MG63 (cell line): ENCODE measurements around the gene TBC1D17. TPM values are rescaled to one million over a fixed set of nuclear protein-coding genes. Genes with fewer than 3 reads are reported as not detected.
A peak's percentile ranks its signal among the peaks of the same experiment; 100 is the strongest.
"Not testable (repeated sequence)": the region's sequence is repeated elsewhere in the genome, so short reads cannot be mapped to it uniquely, and the experiment has no call there.

ENCODE experiments used
- DNase-seq: peaks from one replicate; pipeline ENCODE4 v3.0.0-alpha.2; 2020
- H3K27me3 ChIP-seq: fragments of 250-450 bp; sonication (Bioruptor Pico); 2 replicates; pipeline ENCODE4 v1.5.1; 2020; ENCODE audit warnings: mild to moderate bottlenecking, moderate library complexity
- H3K36me3 ChIP-seq: fragments of 250-450 bp; sonication (Bioruptor Pico); 2 replicates; pipeline ENCODE4 v1.5.1; 2020; ENCODE audit warnings: mild to moderate bottlenecking, moderate library complexity
- H3K4me3 ChIP-seq: fragments of 250-450 bp; sonication (Bioruptor Pico); 2 replicates; pipeline ENCODE4 v1.5.1; 2020; ENCODE audit warnings: mild to moderate bottlenecking, moderate library complexity
- H3K9me3 ChIP-seq: fragments of 250-450 bp; sonication (Bioruptor Pico); 2 replicates; pipeline ENCODE4 v1.5.1; 2020; ENCODE audit warnings: mild to moderate bottlenecking, moderate library complexity
- total RNA-seq: library from RNA; depleted of rRNA; stranded (reverse); fragments of >200 nt; shearing (Covaris generic); gene quantifications from 2 replicates; pipeline ENCODE4 v1.2.3, GENCODE V29; 2014; ENCODE audit warnings: low replicate concordance

Gene TBC1D17
- total RNA-seq, 1 experiment from 2014 or later, result 11.5 TPM

- Histone ChIP-seq H3K27me3 (no peaks in the 10 kb centered on the region), H3K4me3 (no peak overlapping the region), H3K36me3 (peaks cover 90% of the 10 kb centered on the region), H3K9me3 (no peaks in the 10 kb centered on the region)
- no peak for DNase-seq
Observed at GRCh38 chr19:49916839-49917733, 39.6 kb downstream of the TBC1D17 start.

- peaks cover 88% of the 10 kb centered on the region for H3K36me3 ChIP-seq
- H3K27me3 ChIP-seq, result no peaks in the 10 kb centered on the region
- no peaks in the 10 kb centered on the region for H3K9me3 ChIP-seq
- H3K4me3 ChIP-seq, result no peak overlapping the region
- no peak for DNase-seq
Observed at GRCh38 chr19:49918089-49918488, 40.6 kb downstream of the TBC1D17 start.

- H3K9me3 ChIP-seq, result no peaks in the 10 kb centered on the region
- no peaks in the 10 kb centered on the region for H3K27me3 ChIP-seq
- no peak for DNase-seq
- H3K4me3 ChIP-seq, result no peak overlapping the region
- peaks cover 91% of the 10 kb centered on the region for H3K36me3 ChIP-seq
Observed at GRCh38 chr19:49920624-49921363, 43.3 kb downstream of the TBC1D17 start.

GRCh38 chr19:49921871-49922795 lies 44.6 kb downstream of the TBC1D17 start:
- Histone ChIP-seq H3K36me3 (peaks cover 91% of the 10 kb centered on the region), H3K4me3 (no peak overlapping the region), H3K9me3 (no peaks in the 10 kb centered on the region), H3K27me3 (no peaks in the 10 kb centered on the region)
- DNase-seq, result peak; percentile 59

- Histone ChIP-seq H3K36me3 (peaks cover 92% of the 10 kb centered on the region), H3K27me3 (no peaks in the 10 kb centered on the region), H3K4me3 (no peak overlapping the region), H3K9me3 (no peaks in the 10 kb centered on the region)
- no peak for DNase-seq
Observed at GRCh38 chr19:49923055-49924003, 45.8 kb downstream of the TBC1D17 start.

GRCh38 chr19:49924004-49924880 lies 46.7 kb downstream of the TBC1D17 start:
- no peaks in the 10 kb centered on the region for H3K9me3 ChIP-seq
- H3K27me3 ChIP-seq, result no peaks in the 10 kb centered on the region
- H3K36me3 ChIP-seq, result peaks cover 95% of the 10 kb centered on the region
- H3K4me3 ChIP-seq, result no peak overlapping the region
- DNase-seq, result no peak

GRCh38 chr19:49924881-49925210 lies 47.3 kb downstream of the TBC1D17 start:
- not testable (repeated sequence) for H3K9me3 ChIP-seq
- peaks cover 90% of the 10 kb centered on the region for H3K36me3 ChIP-seq

GRCh38 chr19:49925486-49925885 lies 48.0 kb downstream of the TBC1D17 start:
- Histone ChIP-seq H3K27me3 (no peaks in the 10 kb centered on the region), H3K9me3 (no peaks in the 10 kb centered on the region), H3K4me3 (no peak overlapping the region), H3K36me3 (peaks cover 86% of the 10 kb centered on the region)
- no peak for DNase-seq

More at GRCh38 chr19:49924881-49925210, 47.3 kb downstream of the TBC1D17 start:
- DNase-seq, H3K27me3 ChIP-seq, H3K4me3 ChIP-seq: not testable (repeated sequence)

- Histone ChIP-seq H3K4me3 (no peak overlapping the region), H3K36me3 (peaks cover 78% of the 10 kb centered on the region), H3K9me3 (no peaks in the 10 kb centered on the region), H3K27me3 (no peaks in the 10 kb centered on the region)
- no peak for DNase-seq
Observed at GRCh38 chr19:49926515-49926914, 49.0 kb downstream of the TBC1D17 start.

GRCh38 chr19:49927526-49928264 lies 50.2 kb downstream of the TBC1D17 start:
- Histone ChIP-seq H3K27me3 (no peaks in the 10 kb centered on the region), H3K4me3 (peak overlapping the region; percentile 97), H3K9me3 (no peaks in the 10 kb centered on the region), H3K36me3 (peaks cover 72% of the 10 kb centered on the region)
- no peak for DNase-seq

GRCh38 chr19:49929121-49929610 lies 51.7 kb downstream of the TBC1D17 start, which contains the start of the genes ATF5 and NUP62:
Gene ATF5 (plus strand): TSS chr19:49929205. CDS start chr19:49930851, 1,646 bp downstream.
Gene NUP62 (minus strand): TSS chr19:49929504. CDS start chr19:49909807, 19,697 bp downstream.
- peak; percentile 92 for DNase-seq
- peak within 1 kb of the TSS; percentile 97 for H3K4me3 ChIP-seq
- H3K9me3 ChIP-seq, result no peaks in the 10 kb centered on the region
- no peaks in the 10 kb centered on the region for H3K27me3 ChIP-seq
- peaks cover 61% of the 10 kb centered on the region for H3K36me3 ChIP-seq

GRCh38 chr19:49929611-49930482 lies 52.3 kb downstream of the TBC1D17 start:
- peak overlapping the region; percentile 97 for H3K4me3 ChIP-seq
- peaks cover 54% of the 10 kb centered on the region for H3K36me3 ChIP-seq

GRCh38 chr19:49930483-49931011 lies 53.0 kb downstream of the TBC1D17 start:
- H3K9me3 ChIP-seq, result no peaks in the 10 kb centered on the region
- H3K4me3 ChIP-seq, result peak overlapping the region; percentile 97; the same call in 1 of the 2 replicates
- H3K36me3 ChIP-seq, result peaks cover 49% of the 10 kb centered on the region
- H3K27me3 ChIP-seq, result no peaks in the 10 kb centered on the region
- no peak for DNase-seq

More at GRCh38 chr19:49929611-49930482, 52.3 kb downstream of the TBC1D17 start:
- DNase-seq, result peak; percentile 94
- no peaks in the 10 kb centered on the region for H3K9me3 ChIP-seq
- H3K27me3 ChIP-seq, result no peaks in the 10 kb centered on the region
